Measurements from ENCODE around the gene AFTPH.

GRCh38 chr2:64615844-64616536 lies 91.9 kb downstream of the AFTPH start:
- TF ChIP-seq MAX (IDR thresholded peaks at IDR 0.05) (no peak), EGR1 (IDR thresholded peaks at IDR 0.05) (no peak), EP300 (IDR thresholded peaks at IDR 0.05; ENCODE audit: borderline replicate concordance) (no peak), TAF1 (IDR thresholded peaks at IDR 0.05; ENCODE audit: low read depth) (no peak), REST (IDR thresholded peaks at IDR 0.05; ENCODE audit: low read depth) (no peak)
